Measurements from ENCODE around the gene CACNA1G. TPM values are rescaled to one million over a fixed set of nuclear protein-coding genes. Genes with fewer than 3 reads are reported as not detected.
A peak's percentile ranks its signal among the peaks of the same experiment; 100 is the strongest.

CACNA1G gene
- total RNA-seq, 1 experiment from 2014 or later = 0.13 TPM

- Histone ChIP-seq H3K27ac (no peak overlapping the region), H3K27me3 (replicated peaks) (no peaks in the 10 kb centered on the region), H3K9me3 (replicated peaks) (no peaks in the 10 kb centered on the region), H3K36me3 (no peaks in the 10 kb centered on the region), H3K4me1 (replicated peaks) (peaks cover 26% of the 10 kb centered on the region), H3K4me3 (no peak overlapping the region)
- no peak for DNase-seq (ENCODE audit: low read depth in 1 of 2, low spot score in 2 of 2)
These were observed 70.8 kb downstream of the CACNA1G start for GRCh38 chr17:50631195-50631907.

- H3K4me3 ChIP-seq = no peak overlapping the region
- DNase-seq (ENCODE audit: low read depth in 1 of 2, low spot score in 2 of 2) = no peak
- H3K4me1 ChIP-seq (replicated peaks) = peaks cover 32% of the 10 kb centered on the region
These were observed 71.5 kb downstream of the CACNA1G start for GRCh38 chr17:50631908-50632571.

GRCh38 chr17:50632637-50633036, 72.1 kb downstream of the CACNA1G start:
- Histone ChIP-seq H3K4me3 (no peak overlapping the region), H3K9me3 (replicated peaks) (no peaks in the 10 kb centered on the region), H3K27me3 (replicated peaks) (no peaks in the 10 kb centered on the region), H3K36me3 (no peaks in the 10 kb centered on the region), H3K27ac (no peak overlapping the region), H3K4me1 (replicated peaks) (peaks cover 38% of the 10 kb centered on the region)
- DNase-seq (ENCODE audit: low read depth in 1 of 2, low spot score in 2 of 2) = no peak

More at GRCh38 chr17:50631908-50632571, 71.5 kb downstream of the CACNA1G start:
- Histone ChIP-seq H3K36me3 (no peaks in the 10 kb centered on the region), H3K27ac (no peak overlapping the region), H3K27me3 (replicated peaks) (no peaks in the 10 kb centered on the region), H3K9me3 (replicated peaks) (no peaks in the 10 kb centered on the region)

- Histone ChIP-seq H3K4me3 (no peak overlapping the region), H3K4me1 (replicated peaks) (peaks cover 49% of the 10 kb centered on the region), H3K27me3 (replicated peaks) (no peaks in the 10 kb centered on the region), H3K27ac (no peak overlapping the region), H3K36me3 (no peaks in the 10 kb centered on the region), H3K9me3 (replicated peaks) (no peaks in the 10 kb centered on the region)
- no peak for DNase-seq (ENCODE audit: low read depth in 1 of 2, low spot score in 2 of 2)
These were observed 73.2 kb downstream of the CACNA1G start for GRCh38 chr17:50633683-50634082.

DNA sequence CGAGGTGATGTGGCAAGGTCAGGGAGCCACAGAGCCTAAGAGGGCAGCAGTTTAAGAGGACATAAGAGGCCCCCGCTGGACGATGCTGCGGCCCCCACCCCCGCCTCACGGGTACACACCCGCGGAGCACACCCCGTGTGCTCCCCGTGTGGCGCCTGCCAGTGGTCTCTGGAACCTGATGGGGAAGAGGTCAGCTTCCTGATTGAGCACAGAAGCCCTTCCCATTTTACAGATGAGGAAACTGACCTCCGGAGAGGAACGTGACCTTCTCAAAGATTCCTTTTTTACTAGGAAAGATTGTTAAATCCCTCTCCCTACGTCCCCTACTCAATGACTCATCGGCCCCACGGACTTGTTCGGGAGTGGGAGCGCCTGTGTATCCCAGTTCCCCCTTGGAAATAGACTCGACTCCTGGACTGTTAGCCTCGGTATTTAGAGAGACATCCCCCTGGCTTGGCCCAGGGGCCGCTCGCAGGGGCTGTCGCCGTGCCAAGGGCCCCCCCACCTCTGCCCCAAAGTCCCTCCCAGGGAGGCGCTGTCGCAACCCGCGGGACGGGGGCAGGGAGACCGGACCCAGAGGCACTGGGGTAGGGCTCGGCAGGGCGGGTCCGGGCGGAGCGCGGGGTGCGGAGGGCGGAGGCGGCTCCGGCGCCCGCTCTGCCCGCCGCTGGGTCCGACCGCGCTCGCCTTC, 73.9 kb downstream of the CACNA1G start, which contains the start of gene ABCC3:
Gene ABCC3, plus strand, starts transcription at position 658 of the 691 bp plus-strand sequence. CDS start 56 bp downstream, outside the sequence.
- DNase-seq (ENCODE audit: low read depth in 1 of 2, low spot score in 2 of 2) = peak; percentile 66 to 76
- peak within 1 kb of the TSS; percentile 12; the same call in 1 of the 2 replicates for H3K27ac ChIP-seq
- H3K4me1 ChIP-seq (replicated peaks) = peaks cover 56% of the 10 kb centered on the region

DNA sequence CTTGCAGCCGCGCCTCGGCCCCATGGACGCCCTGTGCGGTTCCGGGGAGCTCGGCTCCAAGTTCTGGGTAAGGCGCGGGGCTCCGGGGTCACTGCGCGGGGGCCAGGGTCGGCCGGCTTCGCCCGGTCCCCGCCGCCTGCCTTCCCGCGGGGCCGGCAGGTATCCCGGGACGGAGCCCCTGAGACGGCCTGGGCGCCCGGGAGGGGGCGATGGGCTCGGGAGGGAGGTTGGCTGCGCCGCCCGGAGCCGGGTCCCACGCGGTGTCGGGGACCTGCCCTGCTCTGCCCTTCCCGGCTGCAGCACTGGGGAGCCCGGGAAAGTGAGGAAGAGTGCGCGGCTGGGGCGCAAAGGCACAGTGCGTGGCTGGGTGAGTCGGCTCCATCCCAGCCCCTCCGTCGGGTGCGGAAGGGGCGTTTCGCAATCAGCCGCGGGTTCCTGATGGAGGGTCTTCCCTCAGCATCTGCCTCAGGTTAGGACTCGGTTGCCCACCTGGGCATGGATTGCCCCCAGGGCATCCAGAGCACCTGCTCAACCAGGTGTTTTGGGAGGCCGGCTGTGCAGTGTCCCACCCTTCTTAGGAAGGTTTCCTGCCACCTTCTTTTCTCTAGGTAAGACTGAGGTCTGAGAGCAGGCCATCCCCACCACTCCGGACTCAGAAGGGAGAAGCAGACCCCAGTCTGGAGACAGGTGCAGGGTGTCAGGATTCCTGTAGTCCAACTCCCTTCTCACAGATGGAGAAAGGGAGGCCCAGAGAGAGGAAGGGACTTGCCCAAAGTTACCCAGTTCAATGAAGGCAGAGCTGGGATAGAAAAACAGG, 74.6 kb downstream of the CACNA1G start:
- peak overlapping the region; percentile 12; the same call in 1 of the 2 replicates for H3K27ac ChIP-seq
- H3K27me3 ChIP-seq (replicated peaks) = no peaks in the 10 kb centered on the region
- H3K4me1 ChIP-seq (replicated peaks) = peaks cover 63% of the 10 kb centered on the region
- H3K4me3 ChIP-seq = peak overlapping the region; percentile 58
- no peaks in the 10 kb centered on the region for H3K36me3 ChIP-seq
- no peaks in the 10 kb centered on the region for H3K9me3 ChIP-seq (replicated peaks)
- no peak for DNase-seq (ENCODE audit: low read depth in 1 of 2, low spot score in 2 of 2)

More for the DNA sequence above, 73.9 kb downstream of the CACNA1G start, which contains the start of gene ABCC3:
- Histone ChIP-seq H3K36me3 (no peaks in the 10 kb centered on the region), H3K4me3 (peak within 1 kb of the TSS; percentile 58), H3K9me3 (replicated peaks) (no peaks in the 10 kb centered on the region), H3K27me3 (replicated peaks) (no peaks in the 10 kb centered on the region)

- Histone ChIP-seq H3K9me3 (replicated peaks) (no peaks in the 10 kb centered on the region), H3K27ac (no peak overlapping the region), H3K36me3 (no peaks in the 10 kb centered on the region), H3K27me3 (replicated peaks) (no peaks in the 10 kb centered on the region), H3K4me1 (replicated peaks) (peaks cover 69% of the 10 kb centered on the region), H3K4me3 (no peak overlapping the region)
- no peak for DNase-seq (ENCODE audit: low read depth in 1 of 2, low spot score in 2 of 2)
These were observed 75.1 kb downstream of the CACNA1G start for GRCh38 chr17:50635732-50635981.

GRCh38 chr17:50635982-50636803, 75.7 kb downstream of the CACNA1G start:
- Histone ChIP-seq H3K36me3 (no peaks in the 10 kb centered on the region), H3K27ac (no peak overlapping the region), H3K27me3 (replicated peaks) (no peaks in the 10 kb centered on the region), H3K4me3 (no peak overlapping the region), H3K9me3 (replicated peaks) (no peaks in the 10 kb centered on the region), H3K4me1 (replicated peaks) (peaks cover 74% of the 10 kb centered on the region)
- no peak for DNase-seq (ENCODE audit: low read depth in 1 of 2, low spot score in 2 of 2)

GRCh38 chr17:50636804-50637195, 76.3 kb downstream of the CACNA1G start:
- H3K36me3 ChIP-seq = no peaks in the 10 kb centered on the region
- H3K9me3 ChIP-seq (replicated peaks) = no peaks in the 10 kb centered on the region
- peaks cover 74% of the 10 kb centered on the region for H3K4me1 ChIP-seq (replicated peaks)
- H3K4me3 ChIP-seq = no peak overlapping the region
- DNase-seq (ENCODE audit: low read depth in 1 of 2, low spot score in 2 of 2) = no peak
- peak overlapping the region; percentile 86; the same call in 1 of the 2 replicates for H3K27ac ChIP-seq
- no peaks in the 10 kb centered on the region for H3K27me3 ChIP-seq (replicated peaks)

GRCh38 chr17:50637829-50638605, 77.5 kb downstream of the CACNA1G start:
- Histone ChIP-seq H3K27me3 (replicated peaks) (no peaks in the 10 kb centered on the region), H3K4me1 (replicated peaks) (peaks cover 73% of the 10 kb centered on the region), H3K27ac (peak overlapping the region; percentile 86), H3K9me3 (replicated peaks) (no peaks in the 10 kb centered on the region), H3K36me3 (no peaks in the 10 kb centered on the region), H3K4me3 (no peak overlapping the region)
- DNase-seq (ENCODE audit: low read depth in 1 of 2, low spot score in 2 of 2) = no peak

DNA sequence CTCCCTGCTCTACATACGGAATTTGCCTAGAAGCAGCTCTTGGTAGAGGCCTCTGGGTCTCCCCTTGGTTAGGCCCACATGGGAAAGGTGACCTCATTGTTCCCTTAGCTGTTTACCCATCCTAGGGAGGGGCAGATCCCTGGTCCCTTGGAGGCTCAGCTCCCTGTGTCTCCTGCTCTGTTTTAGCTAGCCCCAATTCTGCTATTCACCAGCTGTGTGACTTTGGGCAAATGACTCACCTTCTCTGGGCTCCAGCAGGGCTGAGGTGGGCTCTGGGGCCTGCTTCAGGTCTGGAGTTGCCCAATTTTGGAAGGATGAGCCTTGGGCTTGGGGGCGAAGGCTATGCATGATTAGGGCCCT, 78.1 kb downstream of the CACNA1G start:
- no peaks in the 10 kb centered on the region for H3K36me3 ChIP-seq
- H3K27ac ChIP-seq = peak overlapping the region; percentile 86
- H3K4me1 ChIP-seq (replicated peaks) = peaks cover 79% of the 10 kb centered on the region
- no peaks in the 10 kb centered on the region for H3K27me3 ChIP-seq (replicated peaks)
- H3K4me3 ChIP-seq = no peak overlapping the region
- peak; percentile 90 to 96 for DNase-seq (ENCODE audit: low read depth in 1 of 2, low spot score in 2 of 2)
- no peaks in the 10 kb centered on the region for H3K9me3 ChIP-seq (replicated peaks)

- peak overlapping the region; percentile 86 for H3K27ac ChIP-seq
- H3K9me3 ChIP-seq (replicated peaks) = no peaks in the 10 kb centered on the region
- peak; percentile 100 for DNase-seq (ENCODE audit: low read depth in 1 of 2, low spot score in 2 of 2)
- H3K27me3 ChIP-seq (replicated peaks) = no peaks in the 10 kb centered on the region
- no peak overlapping the region for H3K4me3 ChIP-seq
- no peaks in the 10 kb centered on the region for H3K36me3 ChIP-seq
- peaks cover 77% of the 10 kb centered on the region for H3K4me1 ChIP-seq (replicated peaks)
These were observed 78.6 kb downstream of the CACNA1G start for GRCh38 chr17:50638966-50639713.
